Measurements from ENCODE around the gene IRS2.

Gene IRS2

GRCh38 chr13:109788372-109789111, 2.2 kb upstream of the IRS2 start:
- Mint-ChIP-seq H3K9me3 (no peaks in the 10 kb centered on the region), H3K36me3 (ENCODE audit: low read depth) (no peaks in the 10 kb centered on the region), H3K27ac (no peak overlapping the region), H3K4me1 (ENCODE audit: low read depth) (peaks cover 12% of the 10 kb centered on the region), H3K4me3 (peak overlapping the region; percentile 45), H3K27me3 (peaks cover 18% of the 10 kb centered on the region)

- no peaks in the 10 kb centered on the region for H3K9me3 Mint-ChIP-seq
- H3K4me3 Mint-ChIP-seq = peak overlapping the region; percentile 82
- peaks cover 12% of the 10 kb centered on the region for H3K4me1 Mint-ChIP-seq (ENCODE audit: low read depth)
- no peak overlapping the region for H3K27ac Mint-ChIP-seq
- no peaks in the 10 kb centered on the region for H3K36me3 Mint-ChIP-seq (ENCODE audit: low read depth)
- H3K27me3 Mint-ChIP-seq = peaks cover 18% of the 10 kb centered on the region
Observed at GRCh38 chr13:109787135-109787954, 962 bp upstream of the IRS2 start.

GRCh38 chr13:109785892-109786450, 412 bp downstream of the IRS2 start:
- Mint-ChIP-seq H3K36me3 (ENCODE audit: low read depth) (no peaks in the 10 kb centered on the region), H3K4me1 (ENCODE audit: low read depth) (peaks cover 19% of the 10 kb centered on the region), H3K27me3 (peaks cover 18% of the 10 kb centered on the region), H3K27ac (no peak overlapping the region), H3K9me3 (no peaks in the 10 kb centered on the region), H3K4me3 (peak overlapping the region; percentile 66)

GRCh38 chr13:109785141-109785891, 1.1 kb downstream of the IRS2 start:
- H3K27ac Mint-ChIP-seq = no peak overlapping the region
- no peaks in the 10 kb centered on the region for H3K36me3 Mint-ChIP-seq (ENCODE audit: low read depth)
- peaks cover 17% of the 10 kb centered on the region for H3K27me3 Mint-ChIP-seq
- H3K4me1 Mint-ChIP-seq (ENCODE audit: low read depth) = peaks cover 26% of the 10 kb centered on the region
- H3K9me3 Mint-ChIP-seq = no peaks in the 10 kb centered on the region
- peak overlapping the region; percentile 61 for H3K4me3 Mint-ChIP-seq

GRCh38 chr13:109784590-109785140, 1.7 kb downstream of the IRS2 start:
- peak overlapping the region; percentile 61 for H3K4me3 Mint-ChIP-seq
- no peak overlapping the region for H3K27ac Mint-ChIP-seq
- peaks cover 15% of the 10 kb centered on the region for H3K27me3 Mint-ChIP-seq

GRCh38 chr13:109783815-109784589, 2.4 kb downstream of the IRS2 start:
- Mint-ChIP-seq H3K4me1 (ENCODE audit: low read depth) (peaks cover 36% of the 10 kb centered on the region), H3K4me3 (no peak overlapping the region), H3K27ac (no peak overlapping the region), H3K36me3 (ENCODE audit: low read depth) (no peaks in the 10 kb centered on the region), H3K27me3 (peaks cover 10% of the 10 kb centered on the region), H3K9me3 (no peaks in the 10 kb centered on the region)

More at GRCh38 chr13:109784590-109785140, 1.7 kb downstream of the IRS2 start:
- Mint-ChIP-seq H3K36me3 (ENCODE audit: low read depth) (no peaks in the 10 kb centered on the region), H3K9me3 (no peaks in the 10 kb centered on the region), H3K4me1 (ENCODE audit: low read depth) (peaks cover 32% of the 10 kb centered on the region)

GRCh38 chr13:109783447-109783814, 3.0 kb downstream of the IRS2 start:
- H3K4me3 Mint-ChIP-seq = no peak overlapping the region
- peaks cover 36% of the 10 kb centered on the region for H3K4me1 Mint-ChIP-seq (ENCODE audit: low read depth)
- peaks cover 5% of the 10 kb centered on the region for H3K27me3 Mint-ChIP-seq
- no peak overlapping the region for H3K27ac Mint-ChIP-seq
- H3K36me3 Mint-ChIP-seq (ENCODE audit: low read depth) = no peaks in the 10 kb centered on the region
- no peaks in the 10 kb centered on the region for H3K9me3 Mint-ChIP-seq

GRCh38 chr13:109782823-109783431, 3.5 kb downstream of the IRS2 start:
- Mint-ChIP-seq H3K27me3 (no peaks in the 10 kb centered on the region), H3K27ac (no peak overlapping the region), H3K4me3 (no peak overlapping the region), H3K4me1 (ENCODE audit: low read depth) (peaks cover 38% of the 10 kb centered on the region), H3K9me3 (no peaks in the 10 kb centered on the region), H3K36me3 (ENCODE audit: low read depth) (no peaks in the 10 kb centered on the region)

- Mint-ChIP-seq H3K9me3 (no peaks in the 10 kb centered on the region), H3K27me3 (no peaks in the 10 kb centered on the region), H3K36me3 (ENCODE audit: low read depth) (no peaks in the 10 kb centered on the region), H3K4me3 (no peak overlapping the region), H3K27ac (no peak overlapping the region), H3K4me1 (ENCODE audit: low read depth) (peaks cover 43% of the 10 kb centered on the region)
Observed at GRCh38 chr13:109782066-109782822, 4.1 kb downstream of the IRS2 start.

- H3K4me3 Mint-ChIP-seq = no peak overlapping the region
- H3K4me1 Mint-ChIP-seq (ENCODE audit: low read depth) = peaks cover 50% of the 10 kb centered on the region
- H3K27ac Mint-ChIP-seq = no peak overlapping the region
- no peaks in the 10 kb centered on the region for H3K27me3 Mint-ChIP-seq
- H3K9me3 Mint-ChIP-seq = no peaks in the 10 kb centered on the region
- no peaks in the 10 kb centered on the region for H3K36me3 Mint-ChIP-seq (ENCODE audit: low read depth)
Observed at GRCh38 chr13:109781384-109782065, 4.9 kb downstream of the IRS2 start.

GRCh38 chr13:109780845-109781383, 5.5 kb downstream of the IRS2 start:
- H3K36me3 Mint-ChIP-seq (ENCODE audit: low read depth) = no peaks in the 10 kb centered on the region
- H3K9me3 Mint-ChIP-seq = no peaks in the 10 kb centered on the region
- peaks cover 53% of the 10 kb centered on the region for H3K4me1 Mint-ChIP-seq (ENCODE audit: low read depth)
- no peaks in the 10 kb centered on the region for H3K27me3 Mint-ChIP-seq
- no peak overlapping the region for H3K27ac Mint-ChIP-seq
- peak overlapping the region; percentile 6 for H3K4me3 Mint-ChIP-seq

GRCh38 chr13:109779876-109780510, 6.4 kb downstream of the IRS2 start:
- H3K9me3 Mint-ChIP-seq = no peaks in the 10 kb centered on the region
- no peaks in the 10 kb centered on the region for H3K27me3 Mint-ChIP-seq
- H3K4me1 Mint-ChIP-seq (ENCODE audit: low read depth) = peaks cover 53% of the 10 kb centered on the region
- H3K36me3 Mint-ChIP-seq (ENCODE audit: low read depth) = no peaks in the 10 kb centered on the region
- peak overlapping the region; percentile 69 for H3K4me3 Mint-ChIP-seq
- H3K27ac Mint-ChIP-seq = peak overlapping the region; percentile 66
